GM12872 (cell line): ENCODE data around the gene GAL.

ENCODE experiments used
- TF ChIP-seq, protein P1 (sequence below): IDR thresholded peaks from 3 replicates; pipeline ENCODE4 v1.5.1; 2011; ENCODE audit warnings: low read depth, mild to moderate bottlenecking, low read length, moderate library complexity; ENCODE audit not compliant: insufficient read depth

GAL gene

GRCh38 chr11:68711114-68711513 is 26.8 kb downstream of the GAL start:
- TF ChIP-seq, protein P1, sequence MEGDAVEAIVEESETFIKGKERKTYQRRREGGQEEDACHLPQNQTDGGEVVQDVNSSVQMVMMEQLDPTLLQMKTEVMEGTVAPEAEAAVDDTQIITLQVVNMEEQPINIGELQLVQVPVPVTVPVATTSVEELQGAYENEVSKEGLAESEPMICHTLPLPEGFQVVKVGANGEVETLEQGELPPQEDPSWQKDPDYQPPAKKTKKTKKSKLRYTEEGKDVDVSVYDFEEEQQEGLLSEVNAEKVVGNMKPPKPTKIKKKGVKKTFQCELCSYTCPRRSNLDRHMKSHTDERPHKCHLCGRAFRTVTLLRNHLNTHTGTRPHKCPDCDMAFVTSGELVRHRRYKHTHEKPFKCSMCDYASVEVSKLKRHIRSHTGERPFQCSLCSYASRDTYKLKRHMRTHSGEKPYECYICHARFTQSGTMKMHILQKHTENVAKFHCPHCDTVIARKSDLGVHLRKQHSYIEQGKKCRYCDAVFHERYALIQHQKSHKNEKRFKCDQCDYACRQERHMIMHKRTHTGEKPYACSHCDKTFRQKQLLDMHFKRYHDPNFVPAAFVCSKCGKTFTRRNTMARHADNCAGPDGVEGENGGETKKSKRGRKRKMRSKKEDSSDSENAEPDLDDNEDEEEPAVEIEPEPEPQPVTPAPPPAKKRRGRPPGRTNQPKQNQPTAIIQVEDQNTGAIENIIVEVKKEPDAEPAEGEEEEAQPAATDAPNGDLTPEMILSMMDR, result no peak

DNA sequence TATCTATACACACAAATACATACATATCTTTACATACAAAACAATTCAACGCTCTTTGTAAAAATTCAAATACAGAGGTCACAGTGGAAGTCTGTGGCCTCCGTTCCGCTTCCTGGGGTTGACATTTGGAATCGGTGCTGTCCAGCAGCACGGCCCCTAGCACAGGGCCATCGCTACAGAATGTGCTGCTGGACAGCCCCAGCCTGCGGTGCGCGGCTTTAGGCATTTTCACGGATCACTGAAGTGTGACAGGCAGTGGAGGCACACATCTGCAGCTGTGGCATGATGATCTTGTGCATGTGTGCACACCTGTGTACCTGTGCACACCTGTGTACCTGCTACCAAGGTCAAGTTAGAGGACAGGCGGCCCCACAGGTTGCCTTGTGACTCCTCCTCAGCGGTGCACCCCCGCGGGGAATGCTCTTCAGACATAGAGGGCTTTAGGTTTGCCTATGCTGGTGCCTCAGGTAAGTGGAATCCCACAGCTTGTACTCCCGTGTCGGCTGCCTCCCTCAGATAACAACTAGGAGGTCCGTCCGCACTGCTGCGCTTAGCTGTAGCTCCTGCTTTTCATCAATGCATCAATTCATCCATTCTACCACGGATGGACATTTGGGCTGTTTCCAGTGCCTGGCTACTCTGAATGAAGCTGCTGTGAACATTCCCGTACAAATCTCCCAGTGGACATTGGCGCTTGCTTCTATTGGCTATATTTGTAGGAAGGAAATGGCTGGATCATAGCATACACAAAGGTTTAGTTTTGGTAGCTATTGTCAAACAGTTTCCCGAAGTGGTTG is 29.9 kb downstream of the GAL start:
- TF ChIP-seq, protein P1, result no peak

DNA sequence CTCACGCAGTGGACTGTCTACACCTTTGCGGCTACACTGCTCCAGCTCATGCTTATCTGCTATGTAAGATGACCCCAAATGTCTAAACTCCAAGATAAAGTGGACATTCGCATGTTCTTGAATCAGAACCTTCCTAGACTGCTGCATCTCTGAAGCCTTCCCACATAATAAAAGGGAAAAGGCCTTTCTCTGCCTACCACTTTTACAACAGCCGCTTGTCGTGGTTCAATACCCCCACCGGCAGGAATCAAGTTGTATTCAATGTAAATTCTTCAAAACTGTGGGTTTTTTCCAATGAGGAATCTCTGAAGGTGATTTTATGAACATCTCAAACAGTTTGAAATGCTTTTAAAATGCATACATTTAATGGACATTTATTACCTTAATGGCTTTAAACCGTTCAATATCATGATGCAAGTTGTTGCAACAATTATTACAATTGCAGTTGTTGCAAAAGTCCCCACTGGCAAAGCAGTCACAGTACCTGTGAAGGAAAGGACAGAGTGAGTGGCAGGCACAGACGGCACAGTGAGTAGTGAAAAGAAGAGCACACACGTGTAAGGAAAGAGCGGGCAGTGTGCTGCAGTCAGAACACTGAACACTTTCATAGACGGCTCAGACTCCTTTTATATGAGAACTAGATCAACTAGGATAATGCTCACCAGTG is 31.2 kb downstream of the GAL start:
- TF ChIP-seq, protein P1, result no peak

GRCh38 chr11:68721075-68721474 is 36.7 kb downstream of the GAL start:
- TF ChIP-seq, protein P1, result no peak

- TF ChIP-seq, protein P1, result no peak
Observed at GRCh38 chr11:68722143-68722542, 37.8 kb downstream of the GAL start.

- TF ChIP-seq, protein P1, result no peak
Observed at GRCh38 chr11:68724293-68724692, 39.9 kb downstream of the GAL start.

- TF ChIP-seq, protein P1, result no peak
Observed at GRCh38 chr11:68727783-68728182, 43.4 kb downstream of the GAL start.
